ENCODE data around the gene RCC2.
A peak's percentile ranks its signal among the peaks of the same experiment; 100 is the strongest.

The RCC2 gene

DNA sequence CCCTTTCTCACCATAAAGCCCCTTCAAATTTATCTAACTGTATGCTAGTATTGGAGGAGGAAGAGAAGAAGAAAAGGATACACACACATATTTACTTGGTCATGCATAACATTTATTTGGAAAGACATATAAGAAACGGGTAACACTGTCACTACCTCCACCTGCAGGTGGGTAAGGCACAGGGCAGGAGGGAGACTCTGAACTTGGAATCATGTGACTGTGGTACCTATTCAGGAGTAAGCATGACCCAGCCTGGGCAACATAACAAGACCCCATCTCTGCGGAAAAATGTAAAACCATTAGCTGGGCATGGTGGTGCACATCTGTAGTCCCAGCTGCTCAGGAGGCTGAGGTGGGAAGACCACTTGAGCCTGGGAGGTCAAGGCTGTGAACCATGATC lies 68.9 kb downstream of the RCC2 start:
- DNase-seq: no peak

- no peak for DNase-seq
Observed at GRCh38 chr1:17369466-17369865, 70.0 kb downstream of the RCC2 start.

- DNase-seq: peak; percentile 72 to 80
Observed at GRCh38 chr1:17365293-17365692, 74.2 kb downstream of the RCC2 start.

DNA sequence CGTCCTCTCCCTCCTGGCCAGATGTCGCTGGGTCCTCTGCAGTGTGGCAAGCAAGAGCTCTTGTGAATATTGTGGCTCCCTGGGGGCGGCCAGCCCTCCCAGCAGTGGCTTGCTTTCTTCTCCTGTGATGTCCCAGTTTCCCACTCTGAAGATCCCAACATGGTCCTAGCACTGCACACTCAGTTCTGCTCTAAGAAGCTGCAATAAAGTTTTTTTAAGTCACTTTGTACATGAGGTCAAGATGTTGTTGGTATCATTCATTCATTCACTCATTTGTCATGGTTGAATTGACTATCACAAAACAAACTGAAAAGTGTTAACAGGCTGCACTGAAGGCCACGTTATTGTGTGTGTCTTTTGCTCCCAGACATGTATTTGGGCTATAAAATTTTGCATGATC lies 75.7 kb downstream of the RCC2 start:
- no peak for DNase-seq

DNA sequence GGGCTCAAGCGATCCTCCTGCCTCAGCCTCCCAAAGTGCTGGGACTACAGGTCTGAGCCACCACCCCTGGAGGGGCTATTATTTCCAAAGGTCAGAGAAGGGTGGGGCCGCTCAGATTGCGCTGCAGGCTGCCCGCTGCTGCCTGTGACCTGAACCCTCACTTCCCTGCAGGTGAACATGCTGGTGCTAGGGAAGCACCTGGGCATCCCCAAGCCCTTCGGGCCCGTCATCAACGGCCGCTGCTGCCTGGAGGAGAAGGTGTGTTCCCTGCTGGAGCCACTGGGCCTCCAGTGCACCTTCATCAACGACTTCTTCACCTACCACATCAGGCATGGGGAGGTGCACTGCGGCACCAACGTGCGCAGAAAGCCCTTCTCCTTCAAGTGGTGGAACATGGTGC lies 76.1 kb downstream of the RCC2 start:
- DNase-seq: no peak

- DNase-seq: no peak
Observed at GRCh38 chr1:17361687-17362086, 77.8 kb downstream of the RCC2 start.

DNA sequence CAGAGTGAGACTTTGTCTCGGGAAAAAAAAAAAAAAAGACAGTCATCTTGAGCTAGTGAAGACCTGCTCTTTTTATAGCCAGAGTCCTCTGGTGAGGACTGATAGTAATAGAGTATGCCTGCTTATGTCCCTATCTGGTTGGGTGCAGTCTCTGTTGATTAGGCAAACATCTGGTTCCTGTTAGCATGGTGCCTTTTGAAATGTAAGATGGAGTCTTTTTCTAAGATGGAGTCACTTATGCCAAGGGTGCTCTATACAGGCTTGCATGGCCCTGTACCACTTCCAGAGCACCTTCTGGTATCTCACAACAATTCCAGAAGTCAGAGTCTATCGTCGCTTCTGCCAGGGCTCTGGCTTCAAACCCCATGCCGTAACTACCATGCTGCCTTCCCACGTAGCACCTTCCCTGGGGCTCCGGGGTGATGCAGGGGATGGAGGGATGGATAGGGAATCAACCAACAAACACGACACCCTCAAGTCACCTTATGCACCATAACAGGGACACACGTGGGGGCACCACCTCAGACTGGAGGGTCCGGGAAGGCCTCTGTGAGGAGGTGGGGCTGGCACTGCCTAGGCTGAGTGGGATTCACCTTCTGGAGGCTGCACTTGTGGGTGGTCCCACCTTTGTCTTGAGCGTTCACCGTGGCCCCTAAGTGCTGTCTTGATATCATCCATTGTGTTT lies 79.1 kb downstream of the RCC2 start:
- no peak for DNase-seq

DNA sequence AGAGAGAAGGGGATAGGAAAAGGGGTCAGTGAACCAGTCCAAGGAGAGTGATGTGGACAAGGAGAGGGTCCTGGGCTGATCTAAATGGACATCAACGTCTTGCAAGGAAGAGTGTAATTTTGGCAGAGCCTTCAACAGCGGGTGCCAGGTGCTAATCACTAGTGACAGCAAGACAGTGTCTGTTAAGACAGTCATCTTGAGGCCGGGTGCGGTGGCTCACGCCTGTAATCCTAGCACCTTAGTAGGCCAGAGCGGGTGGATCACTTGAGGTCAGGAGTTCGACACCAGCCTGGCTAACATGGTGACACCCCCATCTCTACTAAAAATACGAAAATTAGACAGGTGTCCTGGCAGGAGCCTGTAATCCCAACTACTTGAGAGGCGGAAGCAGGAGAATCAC lies 79.7 kb downstream of the RCC2 start:
- no peak for DNase-seq

- DNase-seq: no peak
Observed at GRCh38 chr1:17359031-17359430, 80.4 kb downstream of the RCC2 start.

GRCh38 chr1:17358557-17358956 lies 80.9 kb downstream of the RCC2 start:
- DNase-seq: no peak
